Activated T-helper 1 cell treated with anti-CD3 and anti-CD28 coated beads, Interleukin-12 subunit alpha, Interleukin-12 subunit beta, Interleukin-2, Interleukin-4 antibody, amounts not matched to agents 30 ng/mL and 10 ng/mL and 1 ng/mL, durations not matched to agents 14 hours and 24 hours and 36 hours (primary cell): Measurements from ENCODE around the gene CDC14A. TPM values are rescaled to one million over a fixed set of nuclear protein-coding genes. Genes with fewer than 3 reads are reported as not detected.
A peak's percentile ranks its signal among the peaks of the same experiment; 100 is the strongest.

ENCODE experiments used
- DNase-seq: peaks from one replicate; pipeline ENCODE4 v3.0.0; 2021; ENCODE audit warnings: low spot score
- H3K27ac Mint-ChIP-seq: one replicate; pipeline ENCODE4 v1.8.0; 2021; ENCODE audit warnings: mild to moderate bottlenecking, mixed read lengths
- H3K27me3 Mint-ChIP-seq: one replicate; pipeline ENCODE4 v1.8.0; 2022; ENCODE audit warnings: mild to moderate bottlenecking, moderate library complexity, mixed read lengths; ENCODE audit not compliant: insufficient read depth
- H3K36me3 Mint-ChIP-seq: one replicate; pipeline ENCODE4 v1.8.0; 2021; ENCODE audit warnings: low read depth, mixed read lengths
- H3K4me1 Mint-ChIP-seq: one replicate; pipeline ENCODE4 v1.8.0; 2021; ENCODE audit warnings: low read depth, mixed read lengths
- H3K4me3 Mint-ChIP-seq: one replicate; pipeline ENCODE4 v1.8.0; 2021; ENCODE audit warnings: mild to moderate bottlenecking, moderate library complexity, mixed read lengths
- H3K9me3 Mint-ChIP-seq: one replicate; pipeline ENCODE4 v1.8.0; 2021; ENCODE audit warnings: mixed read lengths
- intact Hi-C: fragments of 100-400 bp; cut with micrococcal nuclease; formaldehyde crosslinking; loops from one replicate; pipeline ENCODE4 v1.15.1; 2024
- total RNA-seq: library from RNA; stranded (reverse); gene quantifications from 2 replicates; pipeline ENCODE4 v1.2.3, GENCODE V29; 2022

CDC14A gene, protein sequence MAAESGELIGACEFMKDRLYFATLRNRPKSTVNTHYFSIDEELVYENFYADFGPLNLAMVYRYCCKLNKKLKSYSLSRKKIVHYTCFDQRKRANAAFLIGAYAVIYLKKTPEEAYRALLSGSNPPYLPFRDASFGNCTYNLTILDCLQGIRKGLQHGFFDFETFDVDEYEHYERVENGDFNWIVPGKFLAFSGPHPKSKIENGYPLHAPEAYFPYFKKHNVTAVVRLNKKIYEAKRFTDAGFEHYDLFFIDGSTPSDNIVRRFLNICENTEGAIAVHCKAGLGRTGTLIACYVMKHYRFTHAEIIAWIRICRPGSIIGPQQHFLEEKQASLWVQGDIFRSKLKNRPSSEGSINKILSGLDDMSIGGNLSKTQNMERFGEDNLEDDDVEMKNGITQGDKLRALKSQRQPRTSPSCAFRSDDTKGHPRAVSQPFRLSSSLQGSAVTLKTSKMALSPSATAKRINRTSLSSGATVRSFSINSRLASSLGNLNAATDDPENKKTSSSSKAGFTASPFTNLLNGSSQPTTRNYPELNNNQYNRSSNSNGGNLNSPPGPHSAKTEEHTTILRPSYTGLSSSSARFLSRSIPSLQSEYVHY
- 11.2 and 11.8 TPM in 2 replicates for total RNA-seq

DNA sequence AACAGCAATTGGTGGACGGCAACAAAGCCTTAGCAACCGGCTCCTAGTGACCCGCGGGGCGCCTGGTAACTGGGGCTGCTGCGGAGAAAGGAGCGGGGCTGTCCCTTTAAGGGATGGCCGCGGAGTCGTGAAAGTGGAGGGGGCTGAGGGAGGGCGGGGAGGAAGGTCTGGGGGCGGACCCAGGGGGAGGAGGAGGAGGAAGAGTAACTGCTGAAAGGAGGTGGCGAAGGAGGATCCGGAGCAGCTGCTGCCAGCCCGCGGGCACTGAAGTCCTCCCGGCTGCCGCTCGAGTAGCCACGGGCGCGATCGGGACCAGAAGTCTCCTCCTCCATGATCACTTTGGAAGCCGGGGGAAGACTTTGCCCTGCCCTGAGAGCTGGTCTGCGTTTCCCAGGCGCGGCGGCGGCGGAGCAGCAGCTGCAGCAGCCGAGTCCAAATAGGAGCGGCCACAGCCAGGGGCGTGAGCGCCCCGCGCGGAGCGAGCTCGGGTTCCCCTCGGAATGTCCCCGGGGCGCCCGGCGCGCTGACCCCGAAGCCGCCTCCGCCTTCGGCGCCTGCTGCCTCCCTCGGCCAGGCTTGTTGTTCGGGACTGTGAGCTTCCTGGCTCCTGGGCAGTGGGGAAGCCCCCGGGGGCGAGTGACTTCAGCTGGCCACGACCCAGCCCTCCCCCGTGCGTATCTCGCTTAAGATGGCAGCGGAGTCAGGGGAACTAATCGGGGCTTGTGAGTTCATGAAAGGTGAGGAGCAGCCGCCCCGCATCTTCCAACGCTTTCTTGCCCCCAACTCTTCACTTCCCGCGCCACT is at the start of gene CDC14A:
TSS of gene CDC14A (plus strand) at position 240 of the 804 bp plus-strand sequence. CDS start at position 689, 449 bp downstream.
- peak; percentile 77 for DNase-seq
- no peaks in the 10 kb centered on the region for H3K9me3 Mint-ChIP-seq
- H3K4me3 Mint-ChIP-seq: peak within 1 kb of the TSS; percentile 93
- intact Hi-C loops: loop anchor here (1.0 kb wide), 6 partner anchors 25 to 544 kb away; partner anchors contain the start of gene TRMT13
- peaks cover 2% of the 10 kb centered on the region for H3K27me3 Mint-ChIP-seq
- peak within 1 kb of the TSS; percentile 99 for H3K27ac Mint-ChIP-seq
- peaks cover 20% of the 10 kb centered on the region for H3K36me3 Mint-ChIP-seq
- peaks cover 50% of the 10 kb centered on the region for H3K4me1 Mint-ChIP-seq

DNA sequence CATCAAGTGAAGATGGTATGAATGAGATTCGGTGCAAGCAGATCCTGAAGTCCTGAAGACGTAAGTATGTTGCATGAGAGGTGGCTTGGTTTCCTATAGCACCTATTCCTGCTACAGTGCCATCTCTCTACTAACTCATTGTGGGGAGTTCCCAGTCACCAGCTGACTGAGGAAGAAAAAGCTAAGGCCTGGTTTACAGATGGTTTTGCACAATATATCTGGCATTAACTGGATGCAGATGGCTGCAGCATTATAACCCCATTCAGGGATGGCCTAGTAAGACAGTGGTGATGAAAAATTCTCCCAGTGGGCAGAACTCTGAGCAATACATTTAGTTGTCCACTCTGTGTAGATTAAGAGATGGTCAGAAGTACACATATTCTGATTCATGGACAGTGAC is 49.6 kb upstream of the CDC14A start:
- Mint-ChIP-seq H3K4me1 (peaks cover 15% of the 10 kb centered on the region), H3K9me3 (no peaks in the 10 kb centered on the region), H3K4me3 (no peak overlapping the region), H3K27ac (no peak overlapping the region), H3K36me3 (no peaks in the 10 kb centered on the region), H3K27me3 (no peaks in the 10 kb centered on the region)
- no peak for DNase-seq
- intact Hi-C loops: no loop called here

DNA sequence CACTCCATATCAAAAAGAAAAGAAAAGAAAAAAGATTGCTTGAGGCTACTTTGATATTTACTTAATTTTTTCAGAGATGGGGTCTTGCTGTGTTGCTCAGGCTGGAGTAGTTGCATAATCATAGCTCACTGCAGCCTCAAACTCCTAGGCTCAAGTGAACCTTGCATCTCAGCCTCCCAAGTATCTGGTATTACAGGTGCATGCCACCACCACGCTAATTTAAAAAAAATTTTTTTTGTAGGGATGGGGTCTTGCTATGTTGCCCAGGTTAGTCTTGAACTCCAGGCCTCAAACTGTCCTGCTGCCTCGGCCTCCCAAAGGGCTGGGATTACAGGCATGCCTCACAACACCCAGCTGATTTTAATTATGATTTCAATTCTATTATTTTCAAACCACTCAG is 48.1 kb upstream of the CDC14A start:
- no peak overlapping the region for H3K27ac Mint-ChIP-seq
- H3K27me3 Mint-ChIP-seq: no peaks in the 10 kb centered on the region
- H3K4me3 Mint-ChIP-seq: no peak overlapping the region
- H3K4me1 Mint-ChIP-seq: peaks cover 16% of the 10 kb centered on the region
- H3K9me3 Mint-ChIP-seq: no peaks in the 10 kb centered on the region
- DNase-seq: no peak
- no peaks in the 10 kb centered on the region for H3K36me3 Mint-ChIP-seq
- intact Hi-C loops: no loop called here

DNA sequence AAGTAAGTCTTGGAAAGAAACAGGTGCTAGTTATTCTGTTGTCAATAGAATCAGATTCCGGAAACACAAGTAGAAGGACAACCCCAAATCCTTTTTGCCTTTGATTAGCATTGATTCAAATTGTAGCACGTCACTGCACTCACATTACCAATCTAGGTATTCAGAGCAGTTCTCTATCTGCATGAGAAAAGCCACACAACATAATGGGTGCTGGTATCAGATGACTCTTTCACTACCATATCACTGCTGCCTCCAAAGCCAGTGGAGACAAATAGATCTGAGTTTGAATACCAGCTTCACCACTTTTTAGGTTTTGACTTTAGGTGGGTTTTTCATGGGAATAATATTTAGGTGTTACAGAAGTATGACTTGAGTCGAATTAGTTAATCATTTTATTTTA is 47.4 kb upstream of the CDC14A start:
- Mint-ChIP-seq H3K36me3 (peaks cover 1% of the 10 kb centered on the region), H3K4me3 (no peak overlapping the region), H3K4me1 (peaks cover 16% of the 10 kb centered on the region), H3K27me3 (no peaks in the 10 kb centered on the region), H3K9me3 (peaks cover 3% of the 10 kb centered on the region), H3K27ac (no peak overlapping the region)
- intact Hi-C loops: loop anchor here (5.0 kb wide), 1 partner anchor 37 kb away; no protein-coding TSS in a partner anchor
- no peak for DNase-seq

DNA sequence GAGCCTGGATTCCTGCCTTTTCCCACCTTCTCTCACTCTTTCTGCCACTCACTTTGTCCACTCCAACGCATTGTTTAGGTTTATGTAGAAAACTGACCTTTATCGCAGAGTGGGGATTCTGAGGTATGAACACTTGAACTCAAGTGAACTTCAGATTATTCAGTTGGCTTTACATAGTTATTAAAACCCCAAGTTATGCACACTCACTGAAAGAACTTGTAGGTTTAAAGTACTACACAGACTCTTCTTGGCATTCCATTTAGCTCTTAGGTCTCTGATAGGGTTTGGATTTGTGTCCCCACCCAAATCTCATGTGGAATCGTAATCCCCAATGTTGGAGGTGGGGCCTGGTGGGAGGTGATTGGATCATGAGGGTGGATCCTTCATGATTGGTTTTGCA is 46.4 kb upstream of the CDC14A start:
- H3K9me3 Mint-ChIP-seq: peaks cover 11% of the 10 kb centered on the region
- no peaks in the 10 kb centered on the region for H3K27me3 Mint-ChIP-seq
- peaks cover 16% of the 10 kb centered on the region for H3K4me1 Mint-ChIP-seq
- H3K36me3 Mint-ChIP-seq: peaks cover 1% of the 10 kb centered on the region
- no peak overlapping the region for H3K27ac Mint-ChIP-seq
- intact Hi-C loops: loop anchor here (5.0 kb wide), 1 partner anchor 36 kb away; no protein-coding TSS in a partner anchor
- no peak overlapping the region for H3K4me3 Mint-ChIP-seq
- no peak for DNase-seq

DNA sequence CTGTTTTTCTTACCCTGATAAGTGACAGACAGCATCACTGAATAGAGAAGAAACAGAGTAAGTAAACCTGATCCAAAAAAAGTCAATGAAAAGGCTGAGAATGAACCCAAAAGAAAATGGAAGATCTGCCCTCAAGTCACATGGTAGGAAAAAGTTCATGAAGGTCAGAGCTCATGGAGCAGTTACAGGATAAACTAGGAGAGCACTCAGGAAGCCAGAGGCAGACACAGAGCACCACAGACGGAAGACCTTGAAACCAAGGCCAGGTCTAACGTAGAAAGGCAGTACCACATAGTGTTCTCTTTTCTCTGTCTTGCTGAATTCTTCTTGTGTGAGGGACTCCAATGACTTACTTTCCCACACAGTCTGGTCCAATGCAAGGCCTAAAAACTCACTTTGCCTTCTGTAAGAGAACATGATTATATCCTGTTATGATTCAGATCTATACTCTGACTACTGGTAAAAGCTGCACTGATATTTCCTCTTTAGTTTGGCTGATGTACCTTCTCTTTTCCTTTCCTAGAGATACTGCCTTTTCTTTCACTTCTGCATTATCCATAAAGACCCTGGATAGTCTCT is 45.5 kb upstream of the CDC14A start:
- intact Hi-C loops: loop anchor here (5.0 kb wide), 1 partner anchor 35 kb away; no protein-coding TSS in a partner anchor
- H3K27me3 Mint-ChIP-seq: no peaks in the 10 kb centered on the region
- peaks cover 1% of the 10 kb centered on the region for H3K36me3 Mint-ChIP-seq
- peaks cover 16% of the 10 kb centered on the region for H3K4me1 Mint-ChIP-seq
- H3K9me3 Mint-ChIP-seq: peaks cover 11% of the 10 kb centered on the region
- no peak overlapping the region for H3K27ac Mint-ChIP-seq
- H3K4me3 Mint-ChIP-seq: no peak overlapping the region
- no peak for DNase-seq

DNA sequence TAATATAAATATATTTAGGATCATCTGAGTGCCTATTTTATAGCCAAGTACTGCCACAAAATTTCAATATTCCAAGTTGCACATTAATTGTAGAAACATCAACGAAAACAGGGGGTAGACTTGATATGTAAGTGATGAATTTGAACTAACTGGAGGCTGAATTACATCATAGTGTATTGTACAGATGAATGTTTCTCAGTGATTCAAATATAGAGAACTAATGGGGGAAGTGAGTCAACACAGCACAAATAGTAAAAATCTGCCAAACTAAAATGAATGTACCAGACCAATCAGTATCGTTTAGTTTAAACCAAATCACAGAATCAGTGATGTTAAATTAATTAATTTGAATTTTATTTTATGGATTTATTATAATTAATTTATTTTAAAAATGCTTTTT is 43.5 kb upstream of the CDC14A start:
- Mint-ChIP-seq H3K4me1 (peaks cover 16% of the 10 kb centered on the region), H3K36me3 (peaks cover 1% of the 10 kb centered on the region), H3K9me3 (peaks cover 11% of the 10 kb centered on the region), H3K27ac (no peak overlapping the region), H3K27me3 (no peaks in the 10 kb centered on the region), H3K4me3 (no peak overlapping the region)
- intact Hi-C loops: loop anchor here (5.0 kb wide), 1 partner anchor 34 kb away; no protein-coding TSS in a partner anchor
- no peak for DNase-seq

DNA sequence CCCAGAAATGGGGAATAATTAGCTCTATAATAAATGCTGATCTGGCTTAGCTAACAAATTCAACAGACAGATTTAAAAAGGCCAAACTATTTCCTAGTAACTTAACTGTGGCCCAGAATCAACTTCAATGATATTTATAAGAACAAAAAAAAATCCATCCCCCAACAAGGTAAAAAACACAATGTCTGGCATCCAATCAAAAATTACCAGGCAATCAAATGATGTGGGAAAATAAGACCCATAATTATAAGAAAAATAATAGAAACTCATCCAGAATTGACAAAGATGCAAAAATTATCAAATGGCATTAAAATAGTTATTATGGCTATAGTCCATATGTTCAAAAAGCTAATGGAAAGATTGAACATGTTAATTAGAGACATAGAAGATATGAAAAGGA is 42.4 kb upstream of the CDC14A start:
- Mint-ChIP-seq H3K4me3 (no peak overlapping the region), H3K27me3 (no peaks in the 10 kb centered on the region), H3K36me3 (peaks cover 1% of the 10 kb centered on the region), H3K27ac (no peak overlapping the region), H3K9me3 (peaks cover 11% of the 10 kb centered on the region), H3K4me1 (peaks cover 16% of the 10 kb centered on the region)
- no peak for DNase-seq
- intact Hi-C loops: loop anchor here (5.0 kb wide), 1 partner anchor 32 kb away; no protein-coding TSS in a partner anchor

DNA sequence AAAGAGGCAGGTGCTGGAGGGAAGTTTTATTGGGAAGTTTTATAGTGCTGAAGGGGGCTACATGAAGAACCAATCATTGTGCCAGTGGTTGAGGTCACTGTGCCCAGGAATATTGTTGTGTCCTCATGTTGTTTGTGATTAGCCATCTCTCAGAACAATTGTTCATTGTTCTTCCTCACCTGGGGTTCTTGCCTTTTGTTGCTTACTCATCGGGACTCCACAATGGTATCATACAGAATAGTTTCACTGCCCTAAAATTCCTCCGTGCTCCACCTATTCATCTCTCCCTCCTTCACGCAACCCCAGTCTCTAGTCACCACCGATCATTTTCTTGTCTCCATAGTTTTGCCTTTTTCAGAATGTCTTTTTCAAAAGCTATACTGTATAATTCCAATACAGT is 38.9 kb upstream of the CDC14A start:
- peaks cover 1% of the 10 kb centered on the region for H3K36me3 Mint-ChIP-seq
- H3K27me3 Mint-ChIP-seq: peaks cover 2% of the 10 kb centered on the region
- no peak overlapping the region for H3K27ac Mint-ChIP-seq
- no peak for DNase-seq
- intact Hi-C loops: no loop called here
- H3K4me1 Mint-ChIP-seq: no peaks in the 10 kb centered on the region
- no peak overlapping the region for H3K4me3 Mint-ChIP-seq
- peaks cover 25% of the 10 kb centered on the region for H3K9me3 Mint-ChIP-seq

DNA sequence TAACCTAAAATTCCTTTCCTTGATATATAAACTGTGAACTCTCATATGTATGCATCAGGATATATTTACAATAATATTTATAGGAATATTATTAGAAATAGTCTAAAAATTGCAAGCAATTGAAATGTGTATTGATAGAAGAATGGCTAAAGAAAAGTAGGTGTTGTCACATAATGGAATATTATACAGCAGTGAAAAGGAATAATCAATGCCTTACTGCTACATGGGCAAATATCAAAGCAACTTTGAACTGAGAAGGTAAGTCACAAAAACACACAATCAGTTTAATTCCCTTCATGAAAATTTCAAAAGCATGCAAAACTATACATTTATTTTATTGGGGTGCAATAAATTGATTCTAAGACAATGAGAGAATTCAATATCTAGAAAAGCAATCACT is 35.7 kb upstream of the CDC14A start:
- intact Hi-C loops: no loop called here

DNA sequence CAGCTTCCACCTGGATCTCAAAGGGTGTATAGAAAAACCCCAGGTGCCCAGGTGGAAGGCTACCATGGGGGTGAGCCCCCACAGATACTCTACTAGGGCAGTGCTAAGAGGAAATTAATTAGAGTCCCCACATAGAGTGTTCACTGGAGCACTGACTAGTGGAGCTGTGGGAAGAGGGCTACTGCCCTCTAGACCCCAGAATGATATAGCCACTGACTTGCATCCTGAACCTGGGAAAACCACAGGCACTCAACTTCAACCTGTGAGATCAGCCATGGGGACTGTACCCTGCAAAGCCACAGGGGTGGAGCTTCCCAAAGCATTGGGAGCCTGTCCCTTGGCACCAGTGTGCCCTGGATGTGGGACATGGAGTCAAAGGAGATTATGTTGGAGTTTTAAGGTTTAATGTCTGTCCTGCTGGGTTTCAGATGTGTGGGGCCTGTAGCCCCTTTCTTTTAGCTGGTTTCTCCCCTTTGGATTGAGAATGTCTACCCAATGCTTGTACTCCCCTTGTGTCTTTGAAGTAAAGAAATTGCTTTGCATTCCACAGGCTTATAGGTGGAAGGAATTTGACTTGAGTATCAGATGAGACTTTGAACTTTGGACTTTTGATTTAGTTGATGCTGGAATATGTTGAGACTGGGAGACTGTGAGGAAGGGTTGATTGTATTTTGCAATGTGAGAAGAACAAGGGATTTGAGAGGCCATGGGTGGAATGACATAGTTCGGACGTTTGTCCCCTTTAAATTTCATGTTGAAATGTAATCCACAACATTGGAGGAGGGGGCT is 31.8 kb upstream of the CDC14A start:
- Mint-ChIP-seq H3K4me3 (no peak overlapping the region), H3K4me1 (peaks cover 10% of the 10 kb centered on the region), H3K9me3 (peaks cover 28% of the 10 kb centered on the region), H3K36me3 (peaks cover 7% of the 10 kb centered on the region), H3K27ac (no peak overlapping the region), H3K27me3 (peaks cover 2% of the 10 kb centered on the region)
- DNase-seq: no peak
- intact Hi-C loops: no loop called here

More for the DNA sequence above, 35.7 kb upstream of the CDC14A start:
- H3K4me3 Mint-ChIP-seq: no peak overlapping the region
- no peak for DNase-seq
- peaks cover 7% of the 10 kb centered on the region for H3K36me3 Mint-ChIP-seq
- no peaks in the 10 kb centered on the region for H3K4me1 Mint-ChIP-seq
- no peak overlapping the region for H3K27ac Mint-ChIP-seq
- peaks cover 28% of the 10 kb centered on the region for H3K9me3 Mint-ChIP-seq
- H3K27me3 Mint-ChIP-seq: peaks cover 2% of the 10 kb centered on the region

DNA sequence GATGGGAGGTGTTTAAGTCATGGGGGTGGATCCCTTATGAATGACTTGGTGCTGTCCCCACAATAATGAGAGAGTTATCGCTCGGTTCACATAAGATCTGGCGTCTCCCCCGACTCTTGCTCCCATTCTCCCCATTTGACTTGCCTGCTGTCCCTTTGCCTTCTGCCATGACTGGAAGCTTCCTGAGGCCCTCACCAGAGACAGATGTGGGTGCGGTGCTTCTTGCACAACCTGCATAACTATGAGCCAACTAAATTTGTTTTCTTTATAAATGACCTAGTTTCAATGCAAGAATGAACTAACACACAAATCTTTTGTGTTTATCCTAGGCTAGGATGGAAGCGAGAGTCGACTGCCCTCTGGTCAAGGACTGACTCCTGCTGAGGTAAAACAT is 31.2 kb upstream of the CDC14A start:
- intact Hi-C loops: no loop called here
- Mint-ChIP-seq H3K4me3 (no peak overlapping the region), H3K36me3 (peaks cover 7% of the 10 kb centered on the region), H3K4me1 (peaks cover 10% of the 10 kb centered on the region), H3K9me3 (peaks cover 28% of the 10 kb centered on the region), H3K27me3 (peaks cover 2% of the 10 kb centered on the region), H3K27ac (no peak overlapping the region)
- no peak for DNase-seq
